Neural cell (in vitro differentiated cells): Measurements from ENCODE around the gene MLH1. TPM values are rescaled to one million over a fixed set of nuclear protein-coding genes. Genes with fewer than 3 reads are reported as not detected.

Experiments used
- H2AFZ ChIP-seq: fragments of 200-600, 300-800 bp; sonication (generic), shearing (Covaris generic); 2 replicates; pipeline ENCODE4 v1.6.0; 2014; ENCODE audit warnings: low read depth, mild to moderate bottlenecking, antibody characterized with exemption, low read length, moderate library complexity
- H3F3A ChIP-seq: fragments of 200-600 bp; shearing (Covaris generic); 2 replicates; pipeline ENCODE4 v1.6.1; 2016; ENCODE audit warnings: mild to moderate bottlenecking, moderate library complexity, mixed read lengths, antibody characterized with exemption, low read length; ENCODE audit not compliant: insufficient read depth, poor library complexity, severe bottlenecking
- H3K27ac ChIP-seq: fragments of 200-600, 300-800 bp; sonication (generic), shearing (Covaris generic); 2 replicates; pipeline ENCODE4 v1.5.1; 2014; ENCODE audit warnings: mild to moderate bottlenecking, low read length, moderate library complexity
- H3K27me3 ChIP-seq: fragments of 300-800, 200-600 bp; sonication (generic), shearing (Covaris generic); 2 replicates; pipeline ENCODE4 v1.6.0; 2014; ENCODE audit warnings: mild to moderate bottlenecking, low read depth, low read length, moderate library complexity; ENCODE audit not compliant: insufficient read depth
- H3K36me3 ChIP-seq: fragments of 300-800, 200-600 bp; sonication (generic), shearing (Covaris generic); 2 replicates; pipeline ENCODE4 v1.5.1; 2014; ENCODE audit warnings: mild to moderate bottlenecking, antibody characterized with exemption, low read length, moderate library complexity; ENCODE audit not compliant: insufficient read depth
- H3K4me2 ChIP-seq: fragments of 300-800, 200-600 bp; sonication (generic), shearing (Covaris generic); 2 replicates; pipeline ENCODE4 v1.6.0; 2014; ENCODE audit warnings: mild to moderate bottlenecking, low read length
- H3K4me3 ChIP-seq: fragments of 300-800, 200-600 bp; sonication (generic), shearing (Covaris generic); 2 replicates; pipeline ENCODE4 v1.5.1; 2014; ENCODE audit warnings: mild to moderate bottlenecking, low read length, moderate library complexity
- H3K79me2 ChIP-seq: fragments of 200-600 bp; shearing (Covaris generic); replicated peaks from 2 replicates; pipeline ENCODE4 v1.6.0; 2014; ENCODE audit warnings: mild to moderate bottlenecking, low read length, moderate library complexity; ENCODE audit not compliant: insufficient read depth
- H3K9ac ChIP-seq: fragments of 300-800, 200-600 bp; sonication (generic), shearing (Covaris generic); 2 replicates; pipeline ENCODE4 v1.6.1; 2016; ENCODE audit warnings: mild to moderate bottlenecking, low read length, mixed read lengths
- H3K9me2 ChIP-seq: fragments of 200-600 bp; shearing (Covaris generic); 2 replicates; pipeline ENCODE4 v1.6.1; 2016; ENCODE audit warnings: mild to moderate bottlenecking, low read length, mixed read lengths; ENCODE audit not compliant: insufficient read depth
- H3K9me3 ChIP-seq: fragments of 200-600, 300-800 bp; sonication (generic), shearing (Covaris generic); 2 replicates; pipeline ENCODE4 v1.6.1; 2016; ENCODE audit warnings: mild to moderate bottlenecking, mixed run types, low read length, moderate library complexity, mixed read lengths
- H4K20me1 ChIP-seq: fragments of 200-600 bp; shearing (Covaris generic); 2 replicates; pipeline ENCODE4 v1.6.1; 2016; ENCODE audit warnings: mild to moderate bottlenecking, mixed run types; ENCODE audit not compliant: insufficient read depth
- CTCF ChIP-seq: fragments of 450-650 bp; IDR thresholded peaks from 2 replicates; pipeline ENCODE4 v1.5.1; 2014; ENCODE audit warnings: antibody characterized with exemption, mild to moderate bottlenecking, moderate library complexity; ENCODE audit not compliant: poor library complexity, severe bottlenecking
- EP300 ChIP-seq: fragments of 450-650 bp; conservative IDR thresholded peaks from 2 replicates; pipeline ENCODE4 v1.6.1; 2014; ENCODE audit warnings: antibody characterized with exemption, mild to moderate bottlenecking, moderate library complexity; ENCODE audit not compliant: poor library complexity, severe bottlenecking
- EZH2 ChIP-seq: fragments of 200-600, 300-800 bp; shearing (Covaris generic), sonication (generic); IDR thresholded peaks from 2 replicates; pipeline ENCODE4 v1.6.1; 2014; ENCODE audit warnings: antibody characterized with exemption, low read length, borderline replicate concordance, mild to moderate bottlenecking; ENCODE audit not compliant: insufficient read depth, poor library complexity, severe bottlenecking
- MXI1 ChIP-seq: fragments of 450-650 bp; conservative IDR thresholded peaks from 2 replicates; pipeline ENCODE4 v1.6.1; 2014; ENCODE audit warnings: antibody characterized with exemption, mild to moderate bottlenecking; ENCODE audit not compliant: poor library complexity, severe bottlenecking
- POLR2AphosphoS5 ChIP-seq: IDR thresholded peaks from 2 replicates; pipeline ENCODE4 v1.6.1; 2012
- RAD21 ChIP-seq: fragments of 450-650 bp; conservative IDR thresholded peaks from 2 replicates; pipeline ENCODE4 v1.6.1; 2014; ENCODE audit warnings: antibody characterized with exemption, mild to moderate bottlenecking, moderate library complexity
- REST ChIP-seq: IDR thresholded peaks from 2 replicates; pipeline ENCODE4 v1.6.1; 2012; ENCODE audit warnings: borderline replicate concordance
- SMC3 ChIP-seq: fragments of 450-650 bp; conservative IDR thresholded peaks from 2 replicates; pipeline ENCODE4 v1.6.1; 2014; ENCODE audit warnings: antibody characterized with exemption, mild to moderate bottlenecking, moderate library complexity; ENCODE audit not compliant: poor library complexity
- TAF1 ChIP-seq: IDR thresholded peaks from 2 replicates; pipeline ENCODE4 v1.6.1; 2012; ENCODE audit warnings: low read depth
- polyA plus RNA-seq: library from polyadenylated mRNA; depleted of rRNA; stranded (reverse); fragments of >200 nt; gene quantifications from 2 replicates; pipeline ENCODE4 v1.2.3, GENCODE V29; 2014

MLH1 gene
- polyA plus RNA-seq, 1 donor from 2014 or later: 73.7 TPM

DNA sequence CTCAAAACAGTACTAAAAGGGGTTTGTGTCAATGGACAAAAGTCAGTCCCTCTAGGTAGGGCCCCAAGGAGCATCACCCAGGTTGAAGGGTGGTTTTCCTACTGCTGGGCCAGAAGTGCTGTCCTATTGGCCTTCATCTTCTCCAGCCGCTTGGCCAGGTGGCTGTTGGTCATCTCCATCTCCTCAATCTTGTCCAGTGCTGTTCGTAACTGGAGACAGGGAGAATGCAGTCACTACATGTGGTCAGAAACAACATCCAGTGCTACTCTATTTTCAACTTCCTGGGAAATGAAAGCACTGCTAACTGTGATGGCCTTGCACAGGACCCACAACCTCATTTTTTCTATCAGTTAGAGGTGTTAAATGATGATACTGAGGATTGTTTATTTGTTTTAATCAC lies 60.4 kb downstream of the MLH1 start:
- no peak overlapping the region for H3K27ac ChIP-seq
- no peaks in the 10 kb centered on the region for H3K9me2 ChIP-seq
- H3K9me3 ChIP-seq: no peaks in the 10 kb centered on the region
- H3K4me2 ChIP-seq: no peak overlapping the region
- H3K36me3 ChIP-seq: peaks cover 6% of the 10 kb centered on the region
- TF ChIP-seq TAF1: no peak
- TF ChIP-seq CTCF: no peak
- TF ChIP-seq REST: no peak
- no peak for TF ChIP-seq EP300
- no peak for TF ChIP-seq RAD21
- H3K9ac ChIP-seq: no peak overlapping the region
- H3K27me3 ChIP-seq: no peaks in the 10 kb centered on the region
- no peaks in the 10 kb centered on the region for H3K79me2 ChIP-seq
- H4K20me1 ChIP-seq: no peaks in the 10 kb centered on the region
- no peaks in the 10 kb centered on the region for H3F3A ChIP-seq
- H3K4me3 ChIP-seq: no peak overlapping the region
- no peak overlapping the region for H2AFZ ChIP-seq

GRCh38 chr3:37054370-37054769 lies 61.1 kb downstream of the MLH1 start:
- Histone ChIP-seq H3K4me2 (no peak overlapping the region), H3K36me3 (peaks cover 6% of the 10 kb centered on the region)

More at GRCh38 chr3:37054370-37054769, 61.1 kb downstream of the MLH1 start:
- Histone ChIP-seq H3K27ac (no peak overlapping the region), H3K9ac (no peak overlapping the region), H3F3A (no peaks in the 10 kb centered on the region), H3K9me2 (no peaks in the 10 kb centered on the region), H3K9me3 (no peaks in the 10 kb centered on the region), H2AFZ (no peak overlapping the region), H3K79me2 (no peaks in the 10 kb centered on the region), H3K4me3 (no peak overlapping the region), H3K27me3 (no peaks in the 10 kb centered on the region), H4K20me1 (no peaks in the 10 kb centered on the region)
- TF ChIP-seq REST (no peak), EZH2 (no peak), RAD21 (no peak), MXI1 (no peak), SMC3 (no peak), TAF1 (no peak), CTCF (no peak), EP300 (no peak), POLR2AphosphoS5 (no peak)
